HEK293 (cell line): ENCODE data around the gene FBXL13.
"Not testable (repeated sequence)": the region's sequence is repeated elsewhere in the genome, so short reads cannot be mapped to it uniquely, and the experiment has no call there.

ENCODE experiments used
- CTCF ChIA-PET: fragments of 350-600 bp; formaldehyde crosslinking; extraction: SDS; loops from one replicate; lab custom pipeline; 2021; ENCODE audit warnings: antibody characterized with exemption; lab: Yijun Ruan, JAX
- POLR2A ChIA-PET: fragments of 300-600 bp; formaldehyde crosslinking; extraction: SDS; loops from one replicate; lab custom pipeline; 2020; ENCODE audit warnings: antibody characterized with exemption, inconsistent platforms; lab: Yijun Ruan, JAX
- H3K27ac ChIP-seq: fragments of 200-500 bp; sonication (Bioruptor generic); 2 replicates; pipeline ENCODE4 v1.5.1; 2014; ENCODE audit warnings: low read depth, low read length, control low read depth, inconsistent platforms; ENCODE audit errors: extremely low read depth
- H3K36me3 ChIP-seq, 2 experiments: fragments of 200-500 bp in 1 of 2; sonication (Bioruptor generic) in 1 of 2; 1 replicate in 1 of 2; 2 replicates in 1 of 2; pipeline ENCODE4 v1.5.1; 2014 to 2017; ENCODE audit warnings: inconsistent platforms in 2 of 2, low read length in 2 of 2; ENCODE audit not compliant: control insufficient read depth in 2 of 2, insufficient read depth in 1 of 2
- H3K4me1 ChIP-seq: fragments of 200-500 bp; sonication (Bioruptor generic); 2 replicates; pipeline ENCODE4 v1.5.1; 2014; ENCODE audit warnings: mild to moderate bottlenecking, low read length, inconsistent platforms; ENCODE audit not compliant: control insufficient read depth, insufficient read depth
- H3K4me3 ChIP-seq: 2 replicates; pipeline ENCODE4 v1.5.1; 2011; ENCODE audit warnings: low read depth, mild to moderate bottlenecking, control low read depth, low read length, moderate library complexity
- H3K9me3 ChIP-seq: fragments of 200-500 bp; sonication (Bioruptor generic); 2 replicates; pipeline ENCODE4 v1.5.1; 2014; ENCODE audit warnings: low read depth, low read length, inconsistent platforms; ENCODE audit not compliant: control insufficient read depth, insufficient read depth
- BCL11A ChIP-seq: fragments of 450-650 bp; formaldehyde crosslinking; IDR thresholded peaks from 2 replicates; pipeline ENCODE4 v1.5.1; 2016; ENCODE audit warnings: low read depth, missing biosample characterization, missing genetic modification characterization
- GLI2 ChIP-seq: fragments of 450-650 bp; formaldehyde crosslinking; IDR thresholded peaks from 2 replicates; pipeline ENCODE4; 2017; ENCODE audit warnings: missing biosample characterization, missing genetic modification characterization, low read depth, borderline replicate concordance
- KLF16 ChIP-seq: fragments of 450-650 bp; formaldehyde crosslinking; IDR thresholded peaks from 2 replicates; pipeline ENCODE4 v1.5.1; 2017; ENCODE audit warnings: missing biosample characterization, missing genetic modification characterization
- YY2 ChIP-seq: fragments of 450-650 bp; formaldehyde crosslinking; IDR thresholded peaks from 2 replicates; pipeline ENCODE4 v1.5.1; 2016; ENCODE audit warnings: missing biosample characterization, missing genetic modification characterization
- ZBTB21 ChIP-seq: fragments of 450-650 bp; formaldehyde crosslinking; IDR thresholded peaks from 2 replicates; pipeline ENCODE4 v1.5.1; 2017; ENCODE audit warnings: missing biosample characterization, missing genetic modification characterization
- ZIC2 ChIP-seq: fragments of 450-650 bp; formaldehyde crosslinking; IDR thresholded peaks from 2 replicates; pipeline ENCODE4 v1.5.1; 2016; ENCODE audit warnings: missing biosample characterization, missing genetic modification characterization
- ZNF175 ChIP-seq: fragments of 450-650 bp; formaldehyde crosslinking; IDR thresholded peaks from 2 replicates; pipeline ENCODE4 v1.5.1; 2016; ENCODE audit warnings: missing biosample characterization, missing genetic modification characterization
- ZNF302 ChIP-seq: fragments of 450-650 bp; formaldehyde crosslinking; IDR thresholded peaks from 2 replicates; pipeline ENCODE4 v1.5.1; 2016; ENCODE audit warnings: missing biosample characterization, missing genetic modification characterization, low read depth
- ZNF394 ChIP-seq: fragments of 450-650 bp; formaldehyde crosslinking; IDR thresholded peaks from 2 replicates; pipeline ENCODE4 v1.5.1; 2016; ENCODE audit warnings: missing biosample characterization, missing genetic modification characterization, mild to moderate bottlenecking, moderate library complexity, borderline replicate concordance
- ZNF501 ChIP-seq: fragments of 450-650 bp; formaldehyde crosslinking; IDR thresholded peaks from 2 replicates; pipeline ENCODE4 v1.5.1; 2016; ENCODE audit warnings: missing biosample characterization, missing genetic modification characterization
- ZNF548 ChIP-seq: fragments of 450-650 bp; formaldehyde crosslinking; IDR thresholded peaks from 2 replicates; pipeline ENCODE4 v1.5.1; 2016; ENCODE audit warnings: missing biosample characterization, missing genetic modification characterization
- ZNF585B ChIP-seq: fragments of 450-650 bp; formaldehyde crosslinking; IDR thresholded peaks from 2 replicates; pipeline ENCODE4 v1.5.1; 2016; ENCODE audit warnings: missing biosample characterization, missing genetic modification characterization
- ZNF610 ChIP-seq: fragments of 450-650 bp; formaldehyde crosslinking; IDR thresholded peaks from 2 replicates; pipeline ENCODE4 v1.5.1; 2016; ENCODE audit warnings: missing biosample characterization, missing genetic modification characterization, borderline replicate concordance
- ZNF664 ChIP-seq: fragments of 450-650 bp; formaldehyde crosslinking; IDR thresholded peaks from 2 replicates; pipeline ENCODE4 v1.5.1; 2016; ENCODE audit warnings: missing biosample characterization, missing genetic modification characterization
- ZNF670 ChIP-seq: fragments of 450-650 bp; formaldehyde crosslinking; IDR thresholded peaks from 2 replicates; pipeline ENCODE4 v1.5.1; 2016; ENCODE audit warnings: missing biosample characterization, missing genetic modification characterization, low read depth
- ZSCAN16 ChIP-seq: fragments of 450-650 bp; formaldehyde crosslinking; IDR thresholded peaks from 2 replicates; pipeline ENCODE4 v1.5.1; 2016; ENCODE audit warnings: missing biosample characterization, missing genetic modification characterization
- TF ChIP-seq, protein P1 (sequence below): fragments of 450-650 bp; formaldehyde crosslinking; IDR thresholded peaks from 2 replicates; pipeline ENCODE4 v1.5.1; 2016; ENCODE audit warnings: missing biosample characterization, missing genetic modification characterization, low read depth
- TF ChIP-seq, protein P2 (sequence below): fragments of 450-650 bp; formaldehyde crosslinking; IDR thresholded peaks from 2 replicates; pipeline ENCODE4 v1.5.1; 2016; ENCODE audit warnings: missing biosample characterization, missing genetic modification characterization
- TF ChIP-seq, protein P3 (sequence below): fragments of 450-650 bp; formaldehyde crosslinking; IDR thresholded peaks from 2 replicates; pipeline ENCODE4 v1.5.1; 2016; ENCODE audit warnings: missing biosample characterization, missing genetic modification characterization
- TF ChIP-seq, protein P4 (sequence below): fragments of 450-650 bp; IDR thresholded peaks from 2 replicates; pipeline ENCODE4 v1.5.1; 2018; ENCODE audit warnings: missing biosample characterization, missing genetic modification characterization
- TF ChIP-seq, protein P5 (sequence below): fragments of 450-650 bp; formaldehyde crosslinking; IDR thresholded peaks from 2 replicates; pipeline ENCODE4 v1.5.1; 2017; ENCODE audit warnings: missing biosample characterization, mild to moderate bottlenecking, missing genetic modification characterization, moderate library complexity

FBXL13 gene

DNA sequence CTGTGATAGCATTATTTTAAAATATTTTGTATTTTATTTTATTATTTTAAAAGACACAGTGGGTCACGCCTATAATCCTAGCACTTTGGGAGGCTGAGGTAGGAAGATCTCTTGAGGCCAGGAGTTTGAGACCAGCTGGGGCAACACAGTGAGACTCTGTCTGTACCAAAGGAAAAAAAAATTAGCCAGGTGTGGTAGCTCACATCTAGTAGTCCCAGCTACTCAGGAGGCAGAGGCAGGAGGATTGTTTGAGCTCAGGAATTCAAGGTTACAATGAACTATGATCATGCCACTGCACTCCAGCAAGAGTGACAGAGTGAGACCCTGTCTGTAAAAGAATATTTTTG lies 37.1 kb downstream of the FBXL13 start:
- Histone ChIP-seq H3K36me3 (no peaks in the 10 kb centered on the region), H3K27ac (no peak overlapping the region), H3K4me1 (no peaks in the 10 kb centered on the region), H3K4me3 (no peak overlapping the region), H3K9me3 (no peaks in the 10 kb centered on the region)
- ChIA-PET CTCF (interaction anchor here (0.6 kb wide), 1 partner anchor 23 kb away, joined by 3 read pairs; no protein-coding TSS in a partner anchor), POLR2A (no interaction called here)
- TF ChIP-seq ZSCAN16 (tag by site-specific recombination) (no peak), ZNF670 (no peak), ZNF610 (tag by site-specific recombination) (no peak), ZNF548 (tag by site-specific recombination) (no peak), ZNF585B (tag by site-specific recombination) (no peak), ZBTB21 (tag by site-specific recombination) (no peak), GLI2 (tag by site-specific recombination) (no peak), KLF16 (no peak), ZNF175 (tag by site-specific recombination) (no peak)
- TF ChIP-seq, protein P1, sequence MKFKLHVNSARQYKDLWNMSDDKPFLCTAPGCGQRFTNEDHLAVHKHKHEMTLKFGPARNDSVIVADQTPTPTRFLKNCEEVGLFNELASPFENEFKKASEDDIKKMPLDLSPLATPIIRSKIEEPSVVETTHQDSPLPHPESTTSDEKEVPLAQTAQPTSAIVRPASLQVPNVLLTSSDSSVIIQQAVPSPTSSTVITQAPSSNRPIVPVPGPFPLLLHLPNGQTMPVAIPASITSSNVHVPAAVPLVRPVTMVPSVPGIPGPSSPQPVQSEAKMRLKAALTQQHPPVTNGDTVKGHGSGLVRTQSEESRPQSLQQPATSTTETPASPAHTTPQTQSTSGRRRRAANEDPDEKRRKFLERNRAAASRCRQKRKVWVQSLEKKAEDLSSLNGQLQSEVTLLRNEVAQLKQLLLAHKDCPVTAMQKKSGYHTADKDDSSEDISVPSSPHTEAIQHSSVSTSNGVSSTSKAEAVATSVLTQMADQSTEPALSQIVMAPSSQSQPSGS (tag by site-specific recombination) = no peak
- TF ChIP-seq, protein P2, sequence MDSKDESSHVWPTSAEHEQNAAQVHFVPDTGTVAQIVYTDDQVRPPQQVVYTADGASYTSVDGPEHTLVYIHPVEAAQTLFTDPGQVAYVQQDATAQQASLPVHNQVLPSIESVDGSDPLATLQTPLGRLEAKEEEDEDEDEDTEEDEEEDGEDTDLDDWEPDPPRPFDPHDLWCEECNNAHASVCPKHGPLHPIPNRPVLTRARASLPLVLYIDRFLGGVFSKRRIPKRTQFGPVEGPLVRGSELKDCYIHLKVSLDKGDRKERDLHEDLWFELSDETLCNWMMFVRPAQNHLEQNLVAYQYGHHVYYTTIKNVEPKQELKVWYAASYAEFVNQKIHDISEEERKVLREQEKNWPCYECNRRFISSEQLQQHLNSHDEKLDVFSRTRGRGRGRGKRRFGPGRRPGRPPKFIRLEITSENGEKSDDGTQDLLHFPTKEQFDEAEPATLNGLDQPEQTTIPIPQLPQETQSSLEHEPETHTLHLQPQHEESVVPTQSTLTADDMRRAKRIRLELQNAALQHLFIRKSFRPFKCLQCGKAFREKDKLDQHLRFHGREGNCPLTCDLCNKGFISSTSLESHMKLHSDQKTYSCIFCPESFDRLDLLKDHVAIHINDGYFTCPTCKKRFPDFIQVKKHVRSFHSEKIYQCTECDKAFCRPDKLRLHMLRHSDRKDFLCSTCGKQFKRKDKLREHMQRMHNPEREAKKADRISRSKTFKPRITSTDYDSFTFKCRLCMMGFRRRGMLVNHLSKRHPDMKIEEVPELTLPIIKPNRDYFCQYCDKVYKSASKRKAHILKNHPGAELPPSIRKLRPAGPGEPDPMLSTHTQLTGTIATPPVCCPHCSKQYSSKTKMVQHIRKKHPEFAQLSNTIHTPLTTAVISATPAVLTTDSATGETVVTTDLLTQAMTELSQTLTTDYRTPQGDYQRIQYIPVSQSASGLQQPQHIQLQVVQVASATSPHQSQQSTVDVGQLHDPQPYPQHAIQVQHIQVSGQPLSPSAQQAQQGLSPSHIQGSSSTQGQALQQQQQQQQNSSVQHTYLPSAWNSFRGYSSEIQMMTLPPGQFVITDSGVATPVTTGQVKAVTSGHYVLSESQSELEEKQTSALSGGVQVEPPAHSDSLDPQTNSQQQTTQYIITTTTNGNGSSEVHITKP (tag by site-specific recombination) = no peak
- TF ChIP-seq, protein P3, sequence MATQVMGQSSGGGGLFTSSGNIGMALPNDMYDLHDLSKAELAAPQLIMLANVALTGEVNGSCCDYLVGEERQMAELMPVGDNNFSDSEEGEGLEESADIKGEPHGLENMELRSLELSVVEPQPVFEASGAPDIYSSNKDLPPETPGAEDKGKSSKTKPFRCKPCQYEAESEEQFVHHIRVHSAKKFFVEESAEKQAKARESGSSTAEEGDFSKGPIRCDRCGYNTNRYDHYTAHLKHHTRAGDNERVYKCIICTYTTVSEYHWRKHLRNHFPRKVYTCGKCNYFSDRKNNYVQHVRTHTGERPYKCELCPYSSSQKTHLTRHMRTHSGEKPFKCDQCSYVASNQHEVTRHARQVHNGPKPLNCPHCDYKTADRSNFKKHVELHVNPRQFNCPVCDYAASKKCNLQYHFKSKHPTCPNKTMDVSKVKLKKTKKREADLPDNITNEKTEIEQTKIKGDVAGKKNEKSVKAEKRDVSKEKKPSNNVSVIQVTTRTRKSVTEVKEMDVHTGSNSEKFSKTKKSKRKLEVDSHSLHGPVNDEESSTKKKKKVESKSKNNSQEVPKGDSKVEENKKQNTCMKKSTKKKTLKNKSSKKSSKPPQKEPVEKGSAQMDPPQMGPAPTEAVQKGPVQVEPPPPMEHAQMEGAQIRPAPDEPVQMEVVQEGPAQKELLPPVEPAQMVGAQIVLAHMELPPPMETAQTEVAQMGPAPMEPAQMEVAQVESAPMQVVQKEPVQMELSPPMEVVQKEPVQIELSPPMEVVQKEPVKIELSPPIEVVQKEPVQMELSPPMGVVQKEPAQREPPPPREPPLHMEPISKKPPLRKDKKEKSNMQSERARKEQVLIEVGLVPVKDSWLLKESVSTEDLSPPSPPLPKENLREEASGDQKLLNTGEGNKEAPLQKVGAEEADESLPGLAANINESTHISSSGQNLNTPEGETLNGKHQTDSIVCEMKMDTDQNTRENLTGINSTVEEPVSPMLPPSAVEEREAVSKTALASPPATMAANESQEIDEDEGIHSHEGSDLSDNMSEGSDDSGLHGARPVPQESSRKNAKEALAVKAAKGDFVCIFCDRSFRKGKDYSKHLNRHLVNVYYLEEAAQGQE (tag by site-specific recombination) = no peak

DNA sequence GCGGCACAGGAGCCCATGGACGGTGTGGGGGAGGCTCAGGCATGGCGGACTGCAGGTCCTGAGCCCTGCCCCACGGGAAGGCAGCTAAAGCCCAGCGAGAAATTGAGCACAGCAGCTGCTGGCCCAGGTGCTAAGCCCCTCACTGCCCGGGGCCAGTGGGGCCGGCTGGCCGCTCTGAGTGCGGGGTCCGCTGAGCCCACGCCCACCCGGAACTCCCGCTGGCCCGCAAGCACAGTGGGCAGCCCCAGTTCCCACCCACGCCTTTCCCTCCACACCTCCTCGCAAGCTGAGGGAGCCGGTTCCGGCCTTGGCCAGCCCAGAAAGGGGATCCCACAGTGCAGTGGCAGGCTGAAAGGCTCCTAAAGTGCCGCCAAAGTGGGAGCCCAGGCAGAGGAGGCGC lies 40.3 kb downstream of the FBXL13 start:
- H3K4me3 ChIP-seq, CTCF ChIA-PET, H3K4me1 ChIP-seq, H3K36me3 ChIP-seq, POLR2A ChIA-PET, H3K9me3 ChIP-seq, H3K27ac ChIP-seq: not testable (repeated sequence)

DNA sequence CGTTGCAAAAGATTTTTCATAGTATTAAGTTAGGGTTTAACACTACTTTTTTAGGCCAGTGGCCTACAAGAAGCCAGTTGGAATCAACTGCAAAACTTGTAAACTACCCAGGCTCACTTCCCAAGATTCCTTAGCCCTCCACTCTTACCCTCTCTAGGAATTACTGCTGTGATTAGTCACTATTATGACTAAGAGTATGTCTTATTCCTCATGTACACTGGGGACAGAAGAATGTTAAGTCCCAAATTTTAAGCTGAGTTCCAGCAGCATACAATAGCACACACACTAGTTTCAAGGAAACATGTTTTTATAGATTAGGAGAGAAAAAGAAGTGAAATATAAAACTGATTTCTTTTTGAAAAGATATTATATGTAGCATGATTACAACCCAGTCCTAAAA lies 42.8 kb downstream of the FBXL13 start:
- ChIA-PET POLR2A (no interaction called here), CTCF (interaction anchor here (0.6 kb wide), 1 partner anchor 115 kb away, joined by 4 read pairs; no protein-coding TSS in a partner anchor)
- Histone ChIP-seq H3K9me3 (no peaks in the 10 kb centered on the region), H3K36me3 (no peaks in the 10 kb centered on the region), H3K27ac (no peak overlapping the region), H3K4me3 (no peak overlapping the region), H3K4me1 (no peaks in the 10 kb centered on the region)
- TF ChIP-seq, protein P4, sequence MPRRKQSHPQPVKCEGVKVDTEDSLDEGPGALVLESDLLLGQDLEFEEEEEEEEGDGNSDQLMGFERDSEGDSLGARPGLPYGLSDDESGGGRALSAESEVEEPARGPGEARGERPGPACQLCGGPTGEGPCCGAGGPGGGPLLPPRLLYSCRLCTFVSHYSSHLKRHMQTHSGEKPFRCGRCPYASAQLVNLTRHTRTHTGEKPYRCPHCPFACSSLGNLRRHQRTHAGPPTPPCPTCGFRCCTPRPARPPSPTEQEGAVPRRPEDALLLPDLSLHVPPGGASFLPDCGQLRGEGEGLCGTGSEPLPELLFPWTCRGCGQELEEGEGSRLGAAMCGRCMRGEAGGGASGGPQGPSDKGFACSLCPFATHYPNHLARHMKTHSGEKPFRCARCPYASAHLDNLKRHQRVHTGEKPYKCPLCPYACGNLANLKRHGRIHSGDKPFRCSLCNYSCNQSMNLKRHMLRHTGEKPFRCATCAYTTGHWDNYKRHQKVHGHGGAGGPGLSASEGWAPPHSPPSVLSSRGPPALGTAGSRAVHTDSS (tag by site-specific recombination) = no peak
- TF ChIP-seq YY2 (tag by site-specific recombination) = no peak
- no peak for TF ChIP-seq ZNF664
- no peak for TF ChIP-seq BCL11A (tag by site-specific recombination)
- TF ChIP-seq ZIC2 (tag by site-specific recombination) = no peak
- no peak for TF ChIP-seq ZNF302 (tag by site-specific recombination)
- no peak for TF ChIP-seq ZNF501 (tag by site-specific recombination)
- no peak for TF ChIP-seq ZNF394 (tag by site-specific recombination)
- TF ChIP-seq, protein P5, sequence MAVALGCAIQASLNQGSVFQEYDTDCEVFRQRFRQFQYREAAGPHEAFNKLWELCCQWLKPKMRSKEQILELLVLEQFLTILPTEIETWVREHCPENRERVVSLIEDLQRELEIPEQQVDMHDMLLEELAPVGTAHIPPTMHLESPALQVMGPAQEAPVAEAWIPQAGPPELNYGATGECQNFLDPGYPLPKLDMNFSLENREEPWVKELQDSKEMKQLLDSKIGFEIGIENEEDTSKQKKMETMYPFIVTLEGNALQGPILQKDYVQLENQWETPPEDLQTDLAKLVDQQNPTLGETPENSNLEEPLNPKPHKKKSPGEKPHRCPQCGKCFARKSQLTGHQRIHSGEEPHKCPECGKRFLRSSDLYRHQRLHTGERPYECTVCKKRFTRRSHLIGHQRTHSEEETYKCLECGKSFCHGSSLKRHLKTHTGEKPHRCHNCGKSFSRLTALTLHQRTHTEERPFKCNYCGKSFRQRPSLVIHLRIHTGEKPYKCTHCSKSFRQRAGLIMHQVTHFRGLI (tag by site-specific recombination) = no peak
